ENCODE measurements around the gene ACSL3. TPM values are rescaled to one million over a fixed set of nuclear protein-coding genes. Genes with fewer than 3 reads are reported as not detected.

ACSL3 gene
- total RNA-seq, 1 donor from 2014 or later = 66.9 TPM

DNA sequence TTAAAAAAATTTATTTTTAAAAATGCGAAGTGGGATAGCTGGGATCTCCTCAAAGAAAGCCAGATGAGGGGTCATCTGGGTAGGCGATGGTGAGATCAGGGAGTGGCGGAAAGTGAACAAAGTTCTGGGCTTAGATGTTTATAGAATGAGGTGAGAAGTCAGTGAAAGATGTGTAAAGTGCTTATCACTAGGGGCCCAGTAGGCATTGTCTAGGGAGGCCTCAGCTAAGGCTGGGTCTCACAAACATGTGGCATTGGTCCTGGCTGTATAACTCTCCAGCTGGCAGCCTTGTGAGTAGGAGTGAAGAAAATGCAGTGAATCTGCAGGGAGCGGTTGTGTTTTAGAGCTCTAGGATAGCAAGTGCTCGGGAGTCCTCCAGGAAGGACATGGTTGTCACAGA is 10.5 kb downstream of the ACSL3 start:
- TF ChIP-seq, protein P1, sequence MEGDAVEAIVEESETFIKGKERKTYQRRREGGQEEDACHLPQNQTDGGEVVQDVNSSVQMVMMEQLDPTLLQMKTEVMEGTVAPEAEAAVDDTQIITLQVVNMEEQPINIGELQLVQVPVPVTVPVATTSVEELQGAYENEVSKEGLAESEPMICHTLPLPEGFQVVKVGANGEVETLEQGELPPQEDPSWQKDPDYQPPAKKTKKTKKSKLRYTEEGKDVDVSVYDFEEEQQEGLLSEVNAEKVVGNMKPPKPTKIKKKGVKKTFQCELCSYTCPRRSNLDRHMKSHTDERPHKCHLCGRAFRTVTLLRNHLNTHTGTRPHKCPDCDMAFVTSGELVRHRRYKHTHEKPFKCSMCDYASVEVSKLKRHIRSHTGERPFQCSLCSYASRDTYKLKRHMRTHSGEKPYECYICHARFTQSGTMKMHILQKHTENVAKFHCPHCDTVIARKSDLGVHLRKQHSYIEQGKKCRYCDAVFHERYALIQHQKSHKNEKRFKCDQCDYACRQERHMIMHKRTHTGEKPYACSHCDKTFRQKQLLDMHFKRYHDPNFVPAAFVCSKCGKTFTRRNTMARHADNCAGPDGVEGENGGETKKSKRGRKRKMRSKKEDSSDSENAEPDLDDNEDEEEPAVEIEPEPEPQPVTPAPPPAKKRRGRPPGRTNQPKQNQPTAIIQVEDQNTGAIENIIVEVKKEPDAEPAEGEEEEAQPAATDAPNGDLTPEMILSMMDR (IDR thresholded peaks at IDR 0.05; ENCODE audit: unreplicated experiment) = no peak

DNA sequence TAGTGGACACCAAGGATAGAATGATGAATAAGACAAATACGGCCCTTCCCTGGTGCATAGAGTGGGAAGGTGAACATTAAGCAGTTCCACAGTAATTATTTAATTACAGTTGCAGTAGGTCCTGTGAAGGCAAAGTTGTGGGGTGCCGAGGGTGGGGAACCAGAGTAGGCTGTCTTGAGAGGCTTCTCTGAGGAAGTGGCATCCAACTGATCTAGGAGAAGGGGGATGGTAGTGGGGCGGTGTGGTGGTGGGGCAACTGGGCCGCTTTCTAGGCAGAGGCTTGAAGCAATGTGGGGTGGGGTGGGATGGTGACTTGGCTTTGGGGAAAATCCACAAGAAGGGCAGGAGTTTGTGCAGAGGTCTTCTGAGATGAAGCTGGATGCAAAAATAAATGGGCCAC is 11.7 kb downstream of the ACSL3 start:
- Mint-ChIP-seq H3K27me3 (no peaks in the 10 kb centered on the region), H3K4me1 (ENCODE audit: low read depth) (peaks cover 10% of the 10 kb centered on the region), H3K4me3 (ENCODE audit: low read depth) (no peak overlapping the region), H3K27ac (no peak overlapping the region), H3K9me3 (ENCODE audit: low read depth) (peaks cover 5% of the 10 kb centered on the region), H3K36me3 (ENCODE audit: insufficient read depth) (no peaks in the 10 kb centered on the region)
- no peak for DNase-seq (ENCODE audit: low spot score, unreplicated experiment)
- TF ChIP-seq, protein P1 (IDR thresholded peaks at IDR 0.05; ENCODE audit: unreplicated experiment) = no peak

More for the DNA sequence above, 10.5 kb downstream of the ACSL3 start:
- Mint-ChIP-seq H3K27me3 (no peaks in the 10 kb centered on the region), H3K36me3 (ENCODE audit: insufficient read depth) (no peaks in the 10 kb centered on the region), H3K9me3 (ENCODE audit: low read depth) (no peaks in the 10 kb centered on the region), H3K4me3 (ENCODE audit: low read depth) (no peak overlapping the region), H3K27ac (no peak overlapping the region), H3K4me1 (ENCODE audit: low read depth) (peaks cover 4% of the 10 kb centered on the region)
- no peak for DNase-seq (ENCODE audit: low spot score, unreplicated experiment)

DNA sequence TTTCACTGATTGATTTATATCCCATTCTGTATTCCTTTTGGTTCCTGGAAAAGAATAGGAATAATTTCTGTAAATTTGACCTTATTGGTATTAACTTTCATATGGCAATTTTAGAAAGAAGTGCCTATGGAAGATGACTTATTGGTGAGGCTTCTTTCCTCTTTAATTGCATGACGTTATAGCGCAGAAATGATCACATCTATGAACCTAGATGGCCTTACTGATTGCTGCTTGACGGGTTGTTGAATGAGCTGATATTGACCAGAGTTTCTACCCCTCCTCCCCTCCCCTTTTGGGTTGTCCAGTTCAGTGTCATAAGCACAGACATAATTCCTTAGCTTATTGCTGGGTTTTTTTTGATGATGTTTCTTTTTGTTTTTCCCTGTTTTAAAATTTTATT is 14.6 kb downstream of the ACSL3 start:
- DNase-seq (ENCODE audit: low spot score, unreplicated experiment) = no peak
- Mint-ChIP-seq H3K4me3 (ENCODE audit: low read depth) (no peak overlapping the region), H3K4me1 (ENCODE audit: low read depth) (peaks cover 23% of the 10 kb centered on the region), H3K27me3 (no peaks in the 10 kb centered on the region), H3K9me3 (ENCODE audit: low read depth) (peaks cover 5% of the 10 kb centered on the region), H3K36me3 (ENCODE audit: insufficient read depth) (no peaks in the 10 kb centered on the region), H3K27ac (no peak overlapping the region)
- TF ChIP-seq, protein P1 (IDR thresholded peaks at IDR 0.05; ENCODE audit: unreplicated experiment) = no peak

DNA sequence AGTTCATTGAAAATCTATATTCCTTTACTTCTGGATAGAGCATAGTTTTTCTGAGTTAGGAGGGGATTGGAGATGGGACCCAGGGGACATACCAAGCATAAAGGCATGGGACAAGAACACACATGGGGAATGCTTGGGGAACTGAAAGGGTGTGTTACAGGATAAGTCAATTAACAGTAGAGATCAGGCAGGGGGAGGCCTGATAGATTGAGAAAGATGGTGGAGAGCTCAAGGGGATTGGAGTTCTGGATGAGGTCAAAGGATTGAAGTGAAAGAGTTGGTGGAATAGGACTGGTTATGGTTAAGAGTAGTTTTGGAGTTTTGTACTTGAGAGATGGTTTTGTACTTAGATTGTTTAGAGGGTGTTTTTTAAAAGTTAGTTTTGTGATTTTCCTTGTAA is 16.1 kb downstream of the ACSL3 start:
- Mint-ChIP-seq H3K9me3 (ENCODE audit: low read depth) (peaks cover 5% of the 10 kb centered on the region), H3K27me3 (no peaks in the 10 kb centered on the region), H3K4me1 (ENCODE audit: low read depth) (peaks cover 23% of the 10 kb centered on the region), H3K27ac (no peak overlapping the region), H3K36me3 (ENCODE audit: insufficient read depth) (no peaks in the 10 kb centered on the region), H3K4me3 (ENCODE audit: low read depth) (no peak overlapping the region)
- no peak for DNase-seq (ENCODE audit: low spot score, unreplicated experiment)
- TF ChIP-seq, protein P1 (IDR thresholded peaks at IDR 0.05; ENCODE audit: unreplicated experiment) = no peak

DNA sequence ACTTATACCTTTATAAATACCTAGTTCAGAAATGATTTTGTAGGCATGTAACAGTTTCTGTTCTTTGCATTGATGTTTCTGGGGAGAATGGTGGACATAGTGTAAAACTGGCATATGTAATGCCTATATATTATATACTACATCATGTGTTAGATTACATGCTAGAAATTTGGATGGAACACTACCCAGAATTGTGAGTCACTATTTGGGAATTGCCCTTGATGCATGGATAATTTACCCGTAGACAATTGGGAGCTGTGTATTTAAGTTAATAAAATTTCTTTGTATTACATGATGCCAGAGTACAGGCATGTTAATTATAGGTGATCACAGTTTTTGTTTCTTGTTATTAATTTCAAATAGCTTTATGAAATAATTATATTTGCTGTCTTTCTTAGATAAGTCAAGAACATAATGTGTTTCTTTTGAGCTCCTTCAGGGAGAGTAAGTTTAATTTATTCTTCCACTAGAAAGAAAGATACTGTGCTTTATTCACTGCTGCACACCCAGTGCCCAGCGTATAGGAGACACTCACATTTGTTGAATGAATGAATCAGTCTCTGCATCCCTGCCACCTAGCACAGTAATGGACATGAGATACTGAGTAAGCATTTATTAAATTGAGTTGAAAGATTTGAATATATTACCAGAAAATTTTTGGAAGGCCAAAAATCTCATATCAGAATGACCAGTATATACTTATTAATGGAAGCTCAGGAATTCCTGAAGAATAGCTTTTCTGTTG is 16.9 kb downstream of the ACSL3 start:
- H3K4me3 Mint-ChIP-seq (ENCODE audit: low read depth) = no peak overlapping the region
- peaks cover 5% of the 10 kb centered on the region for H3K9me3 Mint-ChIP-seq (ENCODE audit: low read depth)
- TF ChIP-seq, protein P1 (IDR thresholded peaks at IDR 0.05; ENCODE audit: unreplicated experiment) = no peak
- H3K27ac Mint-ChIP-seq = peak overlapping the region; percentile 37
- DNase-seq (ENCODE audit: low spot score, unreplicated experiment) = no peak
- H3K27me3 Mint-ChIP-seq = no peaks in the 10 kb centered on the region
- no peaks in the 10 kb centered on the region for H3K36me3 Mint-ChIP-seq (ENCODE audit: insufficient read depth)
- H3K4me1 Mint-ChIP-seq (ENCODE audit: low read depth) = peaks cover 23% of the 10 kb centered on the region

Data from progenitor cell of endocrine pancreas (in vitro differentiated cells).